Natural killer cell (primary cell): ENCODE data around the gene ZNRF3. TPM values are rescaled to one million over a fixed set of nuclear protein-coding genes. Genes with fewer than 3 reads are reported as not detected.
A peak's percentile ranks its signal among the peaks of the same experiment; 100 is the strongest.

ENCODE experiments used
- ATAC-seq, 3 donors: fragments of 150-1000 bp in 2 of 3; fragments of 200-7000 bp in 1 of 3; cut with Tn5 transposase; 1 replicate in 1 of 3; 2 replicates in 2 of 3; pipeline ENCODE4 v1.10.0; 2021; ENCODE audit warnings: mild to moderate bottlenecking in 2 of 3, moderate library complexity in 2 of 3
- DNase-seq, 2 donors: peaks; one replicate each; pipeline versions ENCODE4 v3.0.0 to v3.0.0-alpha.2; 2013 to 2021; ENCODE audit warnings: mixed read lengths in 1 of 2
- H3K27ac ChIP-seq: one replicate; pipeline ENCODE4 v1.5.1; 2013; ENCODE audit warnings: mild to moderate bottlenecking, low read length
- H3K27me3 ChIP-seq: one replicate; pipeline ENCODE4 v1.6.1; 2013; ENCODE audit warnings: low read length; ENCODE audit not compliant: control insufficient read depth, insufficient read depth
- H3K36me3 ChIP-seq: one replicate; pipeline ENCODE4 v1.6.1; 2013; ENCODE audit warnings: low read length; ENCODE audit not compliant: control insufficient read depth, insufficient read depth
- H3K4me1 ChIP-seq: one replicate; pipeline ENCODE4 v1.6.1; 2013; ENCODE audit warnings: low read length; ENCODE audit not compliant: control insufficient read depth, insufficient read depth
- H3K4me3 ChIP-seq: one replicate; pipeline ENCODE4 v1.5.1; 2013; ENCODE audit warnings: low read length
- H3K9me3 ChIP-seq: one replicate; pipeline ENCODE4 v1.6.1; 2013; ENCODE audit warnings: low read length; ENCODE audit not compliant: control insufficient read depth, insufficient read depth
- H3K27ac Mint-ChIP-seq, 2 donors: one replicate each; pipeline ENCODE4 v1.8.0; 2022; ENCODE audit warnings: mild to moderate bottlenecking in 2 of 2, mixed read lengths in 2 of 2, moderate library complexity in 1 of 2
- H3K27me3 Mint-ChIP-seq, 2 donors: one replicate each; pipeline ENCODE4 v1.8.0; 2022; ENCODE audit warnings: low read depth in 2 of 2, mixed read lengths in 2 of 2
- H3K36me3 Mint-ChIP-seq: one replicate; pipeline ENCODE4 v1.8.0; 2022; ENCODE audit warnings: mixed read lengths
- H3K4me1 Mint-ChIP-seq, 2 donors: one replicate each; pipeline ENCODE4 v1.8.0; 2022; ENCODE audit warnings: mixed read lengths in 2 of 2
- H3K4me3 Mint-ChIP-seq: one replicate; pipeline ENCODE4 v1.8.0; 2022; ENCODE audit warnings: mild to moderate bottlenecking, moderate library complexity, mixed read lengths
- H3K9me3 Mint-ChIP-seq, 2 donors: one replicate each; pipeline ENCODE4 v1.8.0; 2022; ENCODE audit warnings: mixed read lengths in 2 of 2
- WGBS: methylation state at CpG from one replicate; pipeline ENCODE4 v1.1.7; 2013; ENCODE audit warnings: missing lambda C conversion rate; ENCODE audit not compliant: insufficient coverage; 5-methylcytosine and 5-hydroxymethylcytosine counted together
- intact Hi-C: fragments of 100-400 bp; cut with micrococcal nuclease; formaldehyde crosslinking; loops from one replicate; pipeline ENCODE4 v1.14.2; 2022
- total RNA-seq, 4 donors: library from RNA; stranded (reverse); fragments of 120-200 nt in 1 of 4; gene quantifications; one replicate each; pipeline versions ENCODE4 v1.2.3 to v1.2.4, GENCODE V29; 2013 to 2022
- TF ChIP-seq, protein P1 (sequence below): fragments of 200-600 bp; IDR thresholded peaks from one replicate; pipeline ENCODE4 v1.8.0; 2022; ENCODE audit warnings: antibody characterized with exemption

The ZNRF3 gene
- total RNA-seq = under 1 TPM; 0.23 to 0.34 (median 0.33) TPM
- 0.43 TPM for total RNA-seq (2013)

DNA sequence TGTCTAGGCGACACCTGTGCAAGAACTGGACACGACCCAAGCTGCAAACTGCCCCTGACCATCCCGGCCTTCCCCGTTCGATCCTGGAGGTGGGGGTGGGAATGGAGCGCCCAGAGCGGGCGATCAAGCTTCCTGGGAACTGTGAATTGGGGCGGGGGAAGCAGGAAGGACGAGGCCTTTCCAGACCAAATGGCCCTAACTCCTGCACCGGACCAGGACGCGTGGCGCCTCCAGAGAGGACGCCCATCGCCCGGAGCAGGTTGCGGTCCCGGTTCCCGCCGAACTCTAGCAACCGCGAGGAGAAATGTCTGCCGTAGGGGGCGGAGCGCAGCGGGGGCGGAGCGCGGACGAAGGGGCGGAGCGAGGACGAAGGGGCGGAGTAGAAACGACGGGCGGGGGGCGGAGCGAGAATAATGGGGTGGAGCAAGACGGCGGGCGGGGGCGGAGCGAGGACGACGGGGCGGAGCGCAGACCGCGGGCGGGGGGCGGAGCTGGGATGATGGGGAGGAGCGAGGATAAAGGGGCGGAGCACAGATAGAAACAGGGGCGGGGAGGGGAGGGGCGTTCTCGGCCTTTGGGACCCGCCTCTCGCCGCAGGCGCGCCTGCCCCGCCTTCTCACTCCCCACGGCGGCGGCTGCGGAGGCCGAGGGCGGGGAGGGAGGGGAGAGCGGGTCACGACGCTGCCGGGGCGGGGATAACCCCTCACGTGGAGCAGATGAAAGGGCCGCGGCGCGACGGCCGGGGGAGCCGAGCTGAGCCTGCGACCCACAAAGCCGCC lies at the start of gene ZNRF3:
ZNRF3 (plus strand) TSS at position 695 of the 779 bp plus-strand sequence. CDS start 195 bp downstream, outside the sequence.
- intact Hi-C loops = loop anchor here (5.0 kb wide), 1 partner anchor 74 kb away; no protein-coding TSS in a partner anchor
- peaks cover 18 to 22% of the 10 kb centered on the region in 2 donors for H3K4me1 Mint-ChIP-seq
- H3K4me1 ChIP-seq = peaks cover 16% of the 10 kb centered on the region
- H3K36me3 Mint-ChIP-seq = no peaks in the 10 kb centered on the region
- DNase-seq (peak; percentile 87 to 95), ATAC-seq (peak; percentile 89 to 99 (median 92))
- TF ChIP-seq, protein P1, sequence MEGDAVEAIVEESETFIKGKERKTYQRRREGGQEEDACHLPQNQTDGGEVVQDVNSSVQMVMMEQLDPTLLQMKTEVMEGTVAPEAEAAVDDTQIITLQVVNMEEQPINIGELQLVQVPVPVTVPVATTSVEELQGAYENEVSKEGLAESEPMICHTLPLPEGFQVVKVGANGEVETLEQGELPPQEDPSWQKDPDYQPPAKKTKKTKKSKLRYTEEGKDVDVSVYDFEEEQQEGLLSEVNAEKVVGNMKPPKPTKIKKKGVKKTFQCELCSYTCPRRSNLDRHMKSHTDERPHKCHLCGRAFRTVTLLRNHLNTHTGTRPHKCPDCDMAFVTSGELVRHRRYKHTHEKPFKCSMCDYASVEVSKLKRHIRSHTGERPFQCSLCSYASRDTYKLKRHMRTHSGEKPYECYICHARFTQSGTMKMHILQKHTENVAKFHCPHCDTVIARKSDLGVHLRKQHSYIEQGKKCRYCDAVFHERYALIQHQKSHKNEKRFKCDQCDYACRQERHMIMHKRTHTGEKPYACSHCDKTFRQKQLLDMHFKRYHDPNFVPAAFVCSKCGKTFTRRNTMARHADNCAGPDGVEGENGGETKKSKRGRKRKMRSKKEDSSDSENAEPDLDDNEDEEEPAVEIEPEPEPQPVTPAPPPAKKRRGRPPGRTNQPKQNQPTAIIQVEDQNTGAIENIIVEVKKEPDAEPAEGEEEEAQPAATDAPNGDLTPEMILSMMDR = no peak
- WGBS = under 1% methylated on average over 85 of the region's 85 CpGs
- H3K27ac ChIP-seq = no peak within 1 kb of the TSS
- peak within 1 kb of the TSS; percentile 22 to 78 for H3K27ac Mint-ChIP-seq
- H3K4me3 ChIP-seq = peak within 1 kb of the TSS; percentile 38
- peak within 1 kb of the TSS; percentile 95 for H3K4me3 Mint-ChIP-seq
- peaks cover 17 to 22% of the 10 kb centered on the region in 2 donors for H3K27me3 Mint-ChIP-seq
- H3K36me3 ChIP-seq = no peaks in the 10 kb centered on the region
- no peaks in the 10 kb centered on the region for H3K9me3 ChIP-seq
- H3K27me3 ChIP-seq = peaks cover 21% of the 10 kb centered on the region
- no peaks in the 10 kb centered on the region for H3K9me3 Mint-ChIP-seq

DNA sequence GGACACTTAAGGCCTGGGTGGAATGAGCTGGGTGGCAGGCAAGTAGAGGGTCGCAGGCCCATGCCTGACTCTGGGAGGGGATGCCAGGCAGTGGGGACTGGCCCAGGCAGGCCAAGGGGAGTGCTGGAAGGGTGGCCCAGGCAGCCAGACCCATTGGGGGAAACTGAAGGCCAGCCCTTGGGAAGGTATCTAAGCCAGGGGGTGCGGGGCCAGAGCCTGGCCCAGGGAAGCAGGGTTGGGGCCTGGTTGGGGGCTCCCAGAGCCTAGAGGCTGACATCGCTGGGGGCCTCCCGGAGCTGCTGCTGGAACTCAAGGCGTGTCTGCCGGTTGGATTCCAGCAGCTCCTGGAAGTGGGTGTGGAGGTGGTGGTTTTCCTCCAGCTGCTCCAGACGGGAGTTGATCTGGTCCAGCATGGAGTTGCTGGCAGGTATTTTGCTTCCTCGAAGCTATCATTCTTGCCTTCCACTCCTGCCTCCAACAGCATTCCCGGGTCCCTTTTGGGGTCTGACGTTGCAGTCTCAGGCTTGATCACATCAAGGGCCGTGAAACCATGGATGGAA lies 47.7 kb upstream of the ZNRF3 start:
- H3K36me3 ChIP-seq = no peaks in the 10 kb centered on the region
- WGBS = 96% methylated on average over 11 of the region's 11 CpGs
- H3K4me1 Mint-ChIP-seq = peaks cover 25 to 27% of the 10 kb centered on the region in 2 donors
- peaks cover 0 to 3% of the 10 kb centered on the region in 2 donors for H3K27me3 Mint-ChIP-seq
- H3K27ac Mint-ChIP-seq = no peak overlapping the region
- no peaks in the 10 kb centered on the region for H3K9me3 Mint-ChIP-seq
- intact Hi-C loops = no loop called here
- H3K36me3 Mint-ChIP-seq = no peaks in the 10 kb centered on the region
- H3K4me3 Mint-ChIP-seq = no peak overlapping the region
- TF ChIP-seq, protein P1 = no peak
- DNase-seq (no peak), ATAC-seq (no peak)
- H3K27ac ChIP-seq = no peak overlapping the region
- no peaks in the 10 kb centered on the region for H3K9me3 ChIP-seq
- no peak overlapping the region for H3K4me3 ChIP-seq
- H3K4me1 ChIP-seq = peaks cover 13% of the 10 kb centered on the region
- H3K27me3 ChIP-seq = no peaks in the 10 kb centered on the region

DNA sequence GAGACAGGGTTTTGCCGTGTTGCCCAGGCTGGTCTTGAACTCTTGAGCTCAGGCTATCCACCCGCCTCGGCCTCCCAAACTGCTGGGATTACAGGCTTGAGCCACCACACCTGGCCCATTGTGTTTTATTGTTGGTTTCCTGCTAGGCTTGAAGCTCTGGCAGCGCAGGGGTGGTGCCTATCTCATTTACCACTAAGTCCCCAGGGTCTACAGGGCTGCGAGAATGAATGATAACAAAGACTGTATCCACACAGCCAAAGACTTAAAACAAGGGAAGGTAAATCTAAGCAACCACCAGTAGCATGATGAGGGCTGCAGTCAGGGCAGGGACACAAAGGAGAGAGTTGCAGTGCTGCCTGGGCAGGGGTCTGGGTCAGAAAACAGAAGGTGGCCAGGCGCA lies 45.7 kb upstream of the ZNRF3 start:
- TF ChIP-seq, protein P1 = no peak
- H3K9me3 ChIP-seq = no peaks in the 10 kb centered on the region
- no peak overlapping the region for H3K4me3 ChIP-seq
- H3K36me3 ChIP-seq = no peaks in the 10 kb centered on the region
- no peaks in the 10 kb centered on the region for H3K27me3 ChIP-seq
- Mint-ChIP-seq H3K4me3 (no peak overlapping the region), H3K4me1 (peaks cover 13 to 14% of the 10 kb centered on the region in 2 donors), H3K27ac (no peak overlapping the region), H3K36me3 (no peaks in the 10 kb centered on the region), H3K27me3 (no peaks in the 10 kb centered on the region), H3K9me3 (no peaks in the 10 kb centered on the region)
- WGBS = 69% methylated on average over 6 of the region's 6 CpGs
- H3K4me1 ChIP-seq = peaks cover 13% of the 10 kb centered on the region
- ATAC-seq (no peak), DNase-seq (no peak)
- H3K27ac ChIP-seq = no peak overlapping the region
- intact Hi-C loops = no loop called here
